ENCODE measurements around the gene PATJ.

GRCh38 chr1:61740751-61741700 is 1.3 kb upstream of the PATJ start:
- TF ChIP-seq CTCF (IDR thresholded peaks at IDR 0.05) (no peak), POLR2AphosphoS5 (IDR thresholded peaks at IDR 0.05) (no peak)
